ENCODE measurements around the gene ERVW-1.

ERVW-1 gene

DNA sequence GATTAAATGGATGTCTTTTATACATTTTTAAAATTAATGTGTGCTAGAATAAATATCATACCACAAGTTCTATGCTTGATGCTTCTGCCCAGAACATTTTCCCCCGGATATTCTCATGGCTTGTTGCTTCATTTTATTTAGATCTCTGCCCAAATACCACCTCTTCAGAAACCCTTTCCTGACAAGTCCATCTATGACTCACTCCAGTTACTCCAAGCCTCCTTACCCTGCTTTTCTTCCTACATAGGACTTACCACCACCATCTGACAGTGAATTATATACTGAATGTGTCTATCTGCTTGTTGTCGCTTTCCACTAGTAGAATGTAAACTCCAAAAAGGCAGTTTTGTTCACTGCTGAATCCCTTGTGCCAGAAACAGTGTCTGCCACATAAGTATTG lies 19.1 kb upstream of the ERVW-1 start:
- TF ChIP-seq, protein P1, sequence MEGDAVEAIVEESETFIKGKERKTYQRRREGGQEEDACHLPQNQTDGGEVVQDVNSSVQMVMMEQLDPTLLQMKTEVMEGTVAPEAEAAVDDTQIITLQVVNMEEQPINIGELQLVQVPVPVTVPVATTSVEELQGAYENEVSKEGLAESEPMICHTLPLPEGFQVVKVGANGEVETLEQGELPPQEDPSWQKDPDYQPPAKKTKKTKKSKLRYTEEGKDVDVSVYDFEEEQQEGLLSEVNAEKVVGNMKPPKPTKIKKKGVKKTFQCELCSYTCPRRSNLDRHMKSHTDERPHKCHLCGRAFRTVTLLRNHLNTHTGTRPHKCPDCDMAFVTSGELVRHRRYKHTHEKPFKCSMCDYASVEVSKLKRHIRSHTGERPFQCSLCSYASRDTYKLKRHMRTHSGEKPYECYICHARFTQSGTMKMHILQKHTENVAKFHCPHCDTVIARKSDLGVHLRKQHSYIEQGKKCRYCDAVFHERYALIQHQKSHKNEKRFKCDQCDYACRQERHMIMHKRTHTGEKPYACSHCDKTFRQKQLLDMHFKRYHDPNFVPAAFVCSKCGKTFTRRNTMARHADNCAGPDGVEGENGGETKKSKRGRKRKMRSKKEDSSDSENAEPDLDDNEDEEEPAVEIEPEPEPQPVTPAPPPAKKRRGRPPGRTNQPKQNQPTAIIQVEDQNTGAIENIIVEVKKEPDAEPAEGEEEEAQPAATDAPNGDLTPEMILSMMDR (IDR thresholded peaks at IDR 0.05), result no peak
- H3K4me2 ChIP-seq (ENCODE audit: low read length), result no peak overlapping the region
- no peak overlapping the region for H3K27ac ChIP-seq
- H2AFZ ChIP-seq, result no peak overlapping the region
- H3K4me3 ChIP-seq (ENCODE audit: low read depth, low read length), result no peak overlapping the region
- no peak overlapping the region for H3K9ac ChIP-seq
- H3K9me3 ChIP-seq (ENCODE audit: control insufficient read depth, low read length), result no peaks in the 10 kb centered on the region
- H3K36me3 ChIP-seq (ENCODE audit: control insufficient read depth, insufficient read depth, low read length), result no peaks in the 10 kb centered on the region
- no peaks in the 10 kb centered on the region for H3K4me1 ChIP-seq
- no peaks in the 10 kb centered on the region for H3K27me3 ChIP-seq (ENCODE audit: control insufficient read depth, insufficient read depth, low read length)
- H3K79me2 ChIP-seq, result no peaks in the 10 kb centered on the region

GRCh38 chr7:92489634-92490033 lies 11.9 kb upstream of the ERVW-1 start:
- TF ChIP-seq, protein P1 (IDR thresholded peaks at IDR 0.05), result no peak
- Histone ChIP-seq H3K9ac (no peak overlapping the region), H3K27ac (no peak overlapping the region), H3K36me3 (ENCODE audit: control insufficient read depth, insufficient read depth, low read length) (no peaks in the 10 kb centered on the region), H3K9me3 (ENCODE audit: control insufficient read depth, low read length) (no peaks in the 10 kb centered on the region), H3K4me3 (ENCODE audit: low read depth, low read length) (no peak overlapping the region), H2AFZ (no peak overlapping the region), H3K79me2 (no peaks in the 10 kb centered on the region), H3K4me1 (no peaks in the 10 kb centered on the region), H3K4me2 (ENCODE audit: low read length) (no peak overlapping the region), H3K27me3 (ENCODE audit: control insufficient read depth, insufficient read depth, low read length) (no peaks in the 10 kb centered on the region)

DNA sequence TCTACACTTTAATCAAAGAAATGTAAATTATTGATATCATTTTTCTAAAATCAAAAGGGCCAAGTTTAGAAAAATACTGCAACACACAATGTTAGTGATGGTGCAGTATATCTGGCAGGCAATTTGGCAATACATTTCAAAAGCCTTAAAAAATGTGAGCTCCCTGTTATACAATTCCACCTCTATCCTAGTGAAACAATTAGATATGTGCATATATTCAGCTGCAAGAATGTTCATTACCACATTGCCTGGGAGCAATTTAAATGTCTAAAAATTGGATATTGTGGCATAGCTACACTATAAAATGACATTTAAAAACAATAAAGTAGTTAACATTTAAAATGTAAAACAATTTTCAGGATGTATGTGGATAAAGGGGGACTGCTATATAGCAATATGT lies 10.1 kb upstream of the ERVW-1 start:
- Histone ChIP-seq H3K4me2 (ENCODE audit: low read length) (no peak overlapping the region), H3K9me3 (ENCODE audit: control insufficient read depth, low read length) (no peaks in the 10 kb centered on the region), H2AFZ (no peak overlapping the region), H3K36me3 (ENCODE audit: control insufficient read depth, insufficient read depth, low read length) (no peaks in the 10 kb centered on the region), H3K4me1 (no peaks in the 10 kb centered on the region), H3K4me3 (ENCODE audit: low read depth, low read length) (no peak overlapping the region), H3K79me2 (no peaks in the 10 kb centered on the region), H3K27me3 (ENCODE audit: control insufficient read depth, insufficient read depth, low read length) (no peaks in the 10 kb centered on the region), H3K27ac (no peak overlapping the region), H3K9ac (no peak overlapping the region)
- TF ChIP-seq, protein P1 (IDR thresholded peaks at IDR 0.05), result no peak

DNA sequence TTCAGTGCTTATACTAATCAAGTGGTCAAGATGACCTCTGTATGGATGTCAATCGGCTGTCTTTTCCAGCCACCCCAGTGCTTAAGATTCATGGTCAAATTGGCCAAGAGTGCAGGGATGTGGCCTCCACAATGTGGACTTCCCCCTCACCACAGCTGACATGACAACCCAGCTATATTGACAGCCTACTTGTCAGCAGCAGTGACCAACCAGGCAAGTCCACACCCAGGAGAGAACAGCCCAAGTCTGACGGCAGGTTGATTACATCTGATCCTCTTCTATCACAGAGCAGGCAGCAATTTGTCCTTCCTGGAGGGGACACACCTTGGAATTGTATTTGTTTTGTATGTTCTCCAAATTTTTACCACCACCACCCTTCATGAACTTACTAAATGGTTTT lies 8.2 kb upstream of the ERVW-1 start:
- H3K27ac ChIP-seq, result no peak overlapping the region

More for the DNA sequence above, 8.2 kb upstream of the ERVW-1 start:
- TF ChIP-seq, protein P1 (IDR thresholded peaks at IDR 0.05), result no peak
- no peaks in the 10 kb centered on the region for H3K36me3 ChIP-seq (ENCODE audit: control insufficient read depth, insufficient read depth, low read length)
- H2AFZ ChIP-seq, result no peak overlapping the region
- H3K27me3 ChIP-seq (ENCODE audit: control insufficient read depth, insufficient read depth, low read length), result no peaks in the 10 kb centered on the region
- no peaks in the 10 kb centered on the region for H3K79me2 ChIP-seq
- no peaks in the 10 kb centered on the region for H3K4me1 ChIP-seq
- no peaks in the 10 kb centered on the region for H3K9me3 ChIP-seq (ENCODE audit: control insufficient read depth, low read length)
- no peak overlapping the region for H3K4me2 ChIP-seq (ENCODE audit: low read length)
- no peak overlapping the region for H3K4me3 ChIP-seq (ENCODE audit: low read depth, low read length)
- no peak overlapping the region for H3K9ac ChIP-seq

Measured in parathyroid adenoma (tissue), 2 donors.